PC-3 (cell line): ENCODE measurements around the gene TUBB6.

ENCODE experiments used
- CTCF ChIP-seq: fragments of 300-600 bp; sonication (generic); conservative IDR thresholded peaks from 2 replicates; pipeline ENCODE4 v1.5.1; 2017; ENCODE audit warnings: antibody characterized with exemption, low read depth, mild to moderate bottlenecking, low read length
- EZH2 ChIP-seq: fragments of 300-600 bp; sonication (generic); IDR thresholded peaks from one replicate; pipeline ENCODE4 v1.6.1; 2017; ENCODE audit warnings: antibody characterized with exemption, mild to moderate bottlenecking, low read length; ENCODE audit not compliant: unreplicated experiment

GRCh38 chr18:12276736-12277554 lies 31.1 kb upstream of the TUBB6 start:
- TF ChIP-seq EZH2 (no peak), CTCF (no peak)
